ENCODE results near the gene PCAT7. TPM values are rescaled to one million over a fixed set of nuclear protein-coding genes. Genes with fewer than 3 reads are reported as not detected.

Gene PCAT7
- total RNA-seq, 1 experiment from 2014 or later: 4.0 TPM

GRCh38 chr9:94613003-94613402, 58.1 kb downstream of the PCAT7 start:
- Histone ChIP-seq H3K4ac (ENCODE audit: low read depth, low read length) (no peak overlapping the region), H2AFZ (ENCODE audit: low read length) (no peak overlapping the region), H3K23ac (ENCODE audit: insufficient read length, low read depth, low read length) (no peak overlapping the region), H2BK120ac (ENCODE audit: low read depth, low read length, poor library complexity, severe bottlenecking) (no peak overlapping the region), H3K79me2 (ENCODE audit: insufficient read depth, low read length) (no peaks in the 10 kb centered on the region; the same call in 1 of the 2 replicates), H2BK12ac (ENCODE audit: insufficient read length, low read depth, low read length) (no peak overlapping the region), H2BK5ac (ENCODE audit: insufficient read length, low read length) (no peak overlapping the region), H2BK15ac (ENCODE audit: low read depth, low read length) (no peak overlapping the region), H4K91ac (ENCODE audit: insufficient read length, low read depth, low read length) (no peak overlapping the region), H3K14ac (ENCODE audit: insufficient read depth, low read length) (no peak overlapping the region), H4K5ac (ENCODE audit: insufficient read length, low read depth, low read length) (no peak overlapping the region), H3K4me1 (ENCODE audit: insufficient read depth, low read length) (peaks cover 2% of the 10 kb centered on the region; the same call in 1 of the 2 replicates), H3K4me2 (ENCODE audit: insufficient read depth, insufficient read length, low read length) (no peak overlapping the region), H3K79me1 (ENCODE audit: insufficient read depth, low read depth, low read length, poor library complexity, severe bottlenecking) (no peaks in the 10 kb centered on the region), H4K20me1 (ENCODE audit: control insufficient read depth, insufficient read depth, insufficient read length) (no peaks in the 10 kb centered on the region), H3K23me2 (ENCODE audit: insufficient read length, low read depth, low read length, poor library complexity, severe bottlenecking) (no peaks in the 10 kb centered on the region), H3K56ac (ENCODE audit: insufficient read length, low read depth, low read length) (no peak overlapping the region), H3T11ph (ENCODE audit: low read length) (no peak overlapping the region), H3K9ac (ENCODE audit: extremely low read depth, insufficient read length, low read length) (no peak overlapping the region), H4K8ac (replicated peaks; ENCODE audit: insufficient read length, low read depth, low read length) (no peak overlapping the region), H2BK20ac (ENCODE audit: low read depth, low read length, poor library complexity, severe bottlenecking) (no peak overlapping the region), H2AK5ac (ENCODE audit: insufficient read length, low read length) (no peak overlapping the region), H3K9me3 (ENCODE audit: control insufficient read depth, low read depth, low read length) (no peaks in the 10 kb centered on the region), H3K27me3 (ENCODE audit: insufficient read depth, low read length) (no peaks in the 10 kb centered on the region), H3K18ac (ENCODE audit: insufficient read length, low read depth, low read length) (no peak overlapping the region), H3K27ac (ENCODE audit: insufficient read length, low read depth, low read length) (no peak overlapping the region)
- Mint-ChIP-seq H3K9me3 (no peaks in the 10 kb centered on the region), H3K4me3 (no peak overlapping the region), H3K27me3 (ENCODE audit: low read depth) (peaks cover 2% of the 10 kb centered on the region), H3K27ac (no peak overlapping the region), H3K4me1 (peaks cover 12 to 17% of the 10 kb centered on the region in 2 experiments), H3K36me3 (ENCODE audit: insufficient read depth in 1 of 3, low read depth in 3 of 3) (no peaks in the 10 kb centered on the region)
- no peak for DNase-seq
- no CpG with 5 or more reads among the region's 3 CpGs for WGBS (ENCODE audit: extremely low coverage, insufficient read length, low lambda C conversion rate)
- peak; percentile 46; the same call in 2 of the 3 replicates for TF ChIP-seq CTCF (conservative IDR thresholded peaks at IDR 0.05)
